T-helper 17 cell (primary cell): ENCODE measurements around the gene GPR39. TPM values are rescaled to one million over a fixed set of nuclear protein-coding genes. Genes with fewer than 3 reads are reported as not detected.

ENCODE experiments used
- ATAC-seq: fragments of 150-1000 bp; cut with Tn5 transposase; 2 replicates; pipeline ENCODE4 v1.10.0; 2021; ENCODE audit warnings: mild to moderate bottlenecking, moderate library complexity
- DNase-seq, 3 donors: peaks; one replicate each; pipeline versions ENCODE4 v3.0.0 to v3.0.0-alpha.2; 2020 to 2021
- H3K9me3 ChIP-seq: one replicate; pipeline ENCODE4 v1.7.0; 2013; ENCODE audit warnings: low read length, mild to moderate bottlenecking; ENCODE audit not compliant: control insufficient read depth, poor library complexity, severe bottlenecking
- H3K27ac Mint-ChIP-seq: one replicate; pipeline ENCODE4 v1.8.0; 2022; ENCODE audit warnings: mild to moderate bottlenecking, moderate library complexity, mixed read lengths
- H3K27me3 Mint-ChIP-seq: one replicate; pipeline ENCODE4 v1.8.0; 2022; ENCODE audit warnings: mixed read lengths
- H3K36me3 Mint-ChIP-seq: one replicate; pipeline ENCODE4 v1.8.0; 2022; ENCODE audit warnings: low read depth, mixed read lengths
- H3K4me1 Mint-ChIP-seq: one replicate; pipeline ENCODE4 v1.8.0; 2022; ENCODE audit warnings: mild to moderate bottlenecking, mixed read lengths
- H3K4me3 Mint-ChIP-seq: one replicate; pipeline ENCODE4 v1.8.0; 2022; ENCODE audit warnings: mild to moderate bottlenecking, moderate library complexity, mixed read lengths
- total RNA-seq, 4 donors: library from RNA in 2 of 4; stranded (reverse) in 2 of 4; gene quantifications; one replicate each; pipeline ENCODE4 v1.2.3 and lab custom pipeline; 2022 to 2026

Gene GPR39
- total RNA-seq, 2 donors from 2014 or later: 0.10 TPM; not detected in 1

GRCh38 chr2:132581591-132581990, 165.0 kb downstream of the GPR39 start:
- ATAC-seq (no peak), DNase-seq (no peak)
- Mint-ChIP-seq H3K27ac (no peak overlapping the region), H3K4me1 (peaks cover 4% of the 10 kb centered on the region), H3K36me3 (no peaks in the 10 kb centered on the region), H3K27me3 (peaks cover 6% of the 10 kb centered on the region), H3K4me3 (no peak overlapping the region)
- no peaks in the 10 kb centered on the region for H3K9me3 ChIP-seq

DNA sequence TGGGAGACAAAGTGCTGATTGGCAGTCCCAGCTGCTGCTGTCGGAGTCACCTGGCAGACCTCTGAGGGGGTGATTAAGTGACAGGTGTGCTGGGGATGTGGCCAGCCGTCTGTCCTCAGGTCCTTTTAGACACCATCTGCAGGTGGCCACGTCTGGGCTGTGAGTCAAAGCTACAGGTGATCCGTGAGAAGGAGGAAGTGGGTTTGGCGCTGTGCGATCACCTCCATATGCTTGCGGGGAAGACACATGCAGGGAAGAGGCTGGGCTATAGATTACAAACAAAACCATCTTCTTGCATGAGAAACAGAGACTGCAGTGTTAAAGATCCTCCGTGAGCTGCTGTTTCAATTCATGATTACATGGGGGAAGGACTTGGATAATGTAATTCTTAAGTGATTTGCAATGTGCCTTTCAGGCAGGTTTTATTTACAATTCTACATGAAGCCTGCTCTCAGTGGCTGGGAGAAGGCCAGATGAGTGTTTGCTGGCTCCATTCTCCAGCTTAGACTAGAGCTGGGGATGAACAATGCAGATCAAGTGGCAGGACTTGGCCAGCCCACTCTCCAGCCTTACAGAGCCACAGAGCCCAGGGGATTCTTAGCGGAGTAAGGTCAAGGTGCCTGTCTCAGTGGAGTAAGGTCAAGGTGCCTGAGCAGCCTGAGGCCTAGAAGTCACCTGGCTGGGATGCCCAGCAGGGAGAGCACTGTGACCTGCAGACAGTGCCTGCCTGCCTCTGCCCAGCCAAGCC, 165.6 kb downstream of the GPR39 start:
- Mint-ChIP-seq H3K4me1 (peaks cover 4% of the 10 kb centered on the region), H3K27ac (no peak overlapping the region), H3K4me3 (no peak overlapping the region), H3K36me3 (no peaks in the 10 kb centered on the region), H3K27me3 (peaks cover 6% of the 10 kb centered on the region)
- ATAC-seq (no peak), DNase-seq (no peak)
- H3K9me3 ChIP-seq: no peaks in the 10 kb centered on the region

- no peak overlapping the region for H3K27ac Mint-ChIP-seq
- DNase-seq: no peak
- H3K9me3 ChIP-seq: no peaks in the 10 kb centered on the region
- H3K4me3 Mint-ChIP-seq: no peak overlapping the region
- no peaks in the 10 kb centered on the region for H3K36me3 Mint-ChIP-seq
- ATAC-seq: no peak
- peaks cover 4% of the 10 kb centered on the region for H3K4me1 Mint-ChIP-seq
- peaks cover 6% of the 10 kb centered on the region for H3K27me3 Mint-ChIP-seq
These were observed 167.2 kb downstream of the GPR39 start for GRCh38 chr2:132583666-132584360.

DNA sequence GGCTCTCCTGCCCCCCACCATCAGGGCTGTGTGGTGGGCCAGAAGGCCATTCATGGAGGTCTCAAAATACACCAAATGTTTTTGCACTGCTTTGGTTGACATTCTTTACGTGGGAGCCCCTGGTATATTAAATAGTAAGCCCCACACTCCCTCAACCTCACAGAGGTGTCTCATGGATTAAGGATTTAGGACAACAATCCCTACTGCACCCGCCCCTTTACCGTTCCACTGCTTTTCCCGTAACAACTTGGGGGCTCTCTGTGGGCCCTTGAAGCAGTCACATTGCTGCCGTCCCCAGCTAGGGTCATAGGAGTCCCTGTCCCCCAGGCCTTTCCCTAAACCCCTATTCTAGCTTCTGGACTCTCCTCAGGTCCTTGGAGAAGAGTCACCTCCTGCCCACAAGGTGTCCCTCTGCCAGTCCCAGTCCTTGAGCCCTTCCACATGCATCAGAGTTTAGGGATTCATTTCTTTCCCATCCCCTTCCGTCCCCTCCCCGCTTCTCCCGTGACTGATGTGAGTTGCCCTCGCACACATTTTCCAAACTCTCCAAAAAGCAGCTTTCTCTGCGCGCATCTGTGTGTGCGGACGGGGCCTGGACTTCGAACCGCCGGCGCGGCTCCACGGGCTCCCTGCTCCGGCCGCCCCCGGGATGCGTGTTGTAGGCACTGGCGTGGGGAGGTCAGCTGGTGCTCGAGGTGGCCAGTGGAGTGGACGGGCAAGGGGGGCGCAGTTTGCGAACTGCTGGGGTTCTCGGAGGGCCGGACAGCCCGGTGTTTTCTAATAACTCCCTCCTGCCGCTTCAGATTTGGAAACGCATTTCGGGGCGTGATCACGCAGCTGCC, 168.6 kb downstream of the GPR39 start:
- no peak overlapping the region for H3K27ac Mint-ChIP-seq
- no peak overlapping the region for H3K4me3 Mint-ChIP-seq
- peaks cover 6% of the 10 kb centered on the region for H3K27me3 Mint-ChIP-seq
- H3K9me3 ChIP-seq: no peaks in the 10 kb centered on the region
- no peak for ATAC-seq
- H3K4me1 Mint-ChIP-seq: peaks cover 4% of the 10 kb centered on the region
- no peaks in the 10 kb centered on the region for H3K36me3 Mint-ChIP-seq
- DNase-seq: no peak

GRCh38 chr2:132586101-132586511, 169.5 kb downstream of the GPR39 start:
- peaks cover 6% of the 10 kb centered on the region for H3K27me3 Mint-ChIP-seq
- ATAC-seq (no peak), DNase-seq (no peak)
- H3K4me3 Mint-ChIP-seq: no peak overlapping the region
- H3K4me1 Mint-ChIP-seq: peaks cover 4% of the 10 kb centered on the region
- no peaks in the 10 kb centered on the region for H3K9me3 ChIP-seq
- H3K27ac Mint-ChIP-seq: no peak overlapping the region
- no peaks in the 10 kb centered on the region for H3K36me3 Mint-ChIP-seq

DNA sequence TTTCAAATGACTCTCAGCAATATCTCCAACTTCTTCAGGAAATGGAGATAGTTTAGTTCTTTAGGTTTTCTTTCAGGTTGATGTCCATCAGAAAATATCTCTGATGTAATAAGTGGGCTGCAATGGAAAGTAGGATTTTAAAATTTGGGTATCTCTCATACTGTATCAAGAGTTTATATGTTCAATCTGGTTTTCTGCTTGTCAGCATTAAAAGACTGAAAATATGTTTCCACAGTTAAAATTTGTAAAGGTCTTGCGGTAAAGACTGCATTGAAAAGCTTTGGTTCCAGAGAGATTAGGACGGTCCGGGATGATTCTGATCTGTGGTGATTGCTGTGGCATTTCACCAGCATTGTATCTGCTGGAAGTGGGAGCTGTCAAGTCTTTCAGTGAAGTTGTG, 170.2 kb downstream of the GPR39 start:
- Mint-ChIP-seq H3K4me1 (peaks cover 4% of the 10 kb centered on the region), H3K27me3 (peaks cover 6% of the 10 kb centered on the region), H3K36me3 (no peaks in the 10 kb centered on the region), H3K4me3 (no peak overlapping the region), H3K27ac (no peak overlapping the region)
- no peaks in the 10 kb centered on the region for H3K9me3 ChIP-seq
- DNase-seq: no peak
- no peak for ATAC-seq

DNA sequence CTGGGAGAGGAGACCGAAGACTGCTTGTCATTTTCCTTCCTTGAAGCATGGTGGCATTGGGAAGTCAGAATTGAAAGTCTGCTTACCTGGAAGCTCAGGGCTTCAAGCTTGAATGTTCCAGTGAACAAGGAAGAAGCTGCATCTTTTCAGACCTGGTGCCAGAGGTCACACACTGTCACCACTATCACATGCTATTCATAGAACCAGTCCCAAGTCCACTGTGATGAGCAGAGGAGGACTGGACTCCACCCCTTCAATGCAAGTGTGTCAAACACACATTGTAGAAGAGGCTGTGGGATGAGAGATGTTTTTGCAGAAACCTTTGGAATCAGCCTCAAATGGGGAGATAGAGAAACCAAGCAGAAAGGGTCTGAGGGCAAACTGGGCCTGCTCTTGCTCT, 172.0 kb downstream of the GPR39 start:
- peaks cover 6% of the 10 kb centered on the region for H3K27me3 Mint-ChIP-seq
- H3K9me3 ChIP-seq: no peaks in the 10 kb centered on the region
- DNase-seq: no peak
- no peaks in the 10 kb centered on the region for H3K36me3 Mint-ChIP-seq
- ATAC-seq: no peak
- H3K4me3 Mint-ChIP-seq: no peak overlapping the region
- peaks cover 4% of the 10 kb centered on the region for H3K4me1 Mint-ChIP-seq
- no peak overlapping the region for H3K27ac Mint-ChIP-seq

GRCh38 chr2:132589111-132589830, 172.7 kb downstream of the GPR39 start:
- Mint-ChIP-seq H3K4me1 (peaks cover 3% of the 10 kb centered on the region), H3K27me3 (peaks cover 3% of the 10 kb centered on the region), H3K4me3 (no peak overlapping the region), H3K36me3 (no peaks in the 10 kb centered on the region), H3K27ac (no peak overlapping the region)
- no peak for ATAC-seq
- H3K9me3 ChIP-seq: no peaks in the 10 kb centered on the region
- DNase-seq: no peak

- ATAC-seq (no peak), DNase-seq (no peak)
- Mint-ChIP-seq H3K27ac (no peak overlapping the region), H3K36me3 (no peaks in the 10 kb centered on the region), H3K27me3 (no peaks in the 10 kb centered on the region), H3K4me1 (no peaks in the 10 kb centered on the region), H3K4me3 (no peak overlapping the region)
- no peaks in the 10 kb centered on the region for H3K9me3 ChIP-seq
These were observed 173.4 kb downstream of the GPR39 start for GRCh38 chr2:132589966-132590365.

DNA sequence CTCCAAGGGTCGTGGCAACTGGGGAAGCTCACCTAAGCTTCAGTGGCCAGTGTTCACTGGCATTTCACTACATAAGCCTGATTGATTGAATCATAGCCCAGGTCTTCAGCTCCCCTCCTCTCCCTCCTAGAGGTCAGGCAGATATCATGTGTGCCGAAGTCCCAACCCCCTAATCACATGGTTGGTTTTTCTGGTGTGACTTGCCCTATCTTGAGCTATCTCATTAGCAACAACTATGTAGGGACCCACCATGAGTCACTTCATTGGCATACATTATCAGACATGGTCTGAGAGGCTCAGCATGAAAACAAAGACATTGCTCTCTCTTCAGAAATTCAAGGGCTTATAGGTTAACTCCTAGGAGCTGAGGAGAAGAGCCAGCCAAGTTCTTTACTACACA, 176.6 kb downstream of the GPR39 start:
- Mint-ChIP-seq H3K27me3 (no peaks in the 10 kb centered on the region), H3K4me1 (no peaks in the 10 kb centered on the region), H3K4me3 (no peak overlapping the region), H3K36me3 (no peaks in the 10 kb centered on the region), H3K27ac (no peak overlapping the region)
- no peaks in the 10 kb centered on the region for H3K9me3 ChIP-seq
- no peak for ATAC-seq
- DNase-seq: no peak

DNA sequence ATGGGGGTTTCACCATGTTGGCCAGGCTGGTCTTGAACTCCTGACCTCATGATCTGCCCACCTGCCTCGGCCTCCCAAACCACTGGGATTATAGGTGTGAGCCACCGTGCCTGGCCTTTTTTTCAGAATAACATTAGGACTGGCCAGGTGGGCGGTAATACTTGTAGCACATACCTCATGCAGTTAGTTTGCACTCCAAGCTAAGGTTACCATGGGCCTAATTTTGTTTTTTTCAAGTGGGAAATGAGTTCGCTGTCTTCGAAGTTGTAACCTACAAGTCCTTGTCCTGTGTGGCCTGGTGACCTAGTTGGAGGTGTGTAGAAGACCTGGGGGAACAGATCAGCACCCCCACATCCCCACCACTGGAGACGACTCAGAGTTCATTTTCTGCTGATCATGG, 178.6 kb downstream of the GPR39 start:
- ATAC-seq (no peak), DNase-seq (no peak)
- H3K36me3 Mint-ChIP-seq: no peaks in the 10 kb centered on the region
- H3K27ac Mint-ChIP-seq: no peak overlapping the region
- no peak overlapping the region for H3K4me3 Mint-ChIP-seq
- no peaks in the 10 kb centered on the region for H3K4me1 Mint-ChIP-seq
- no peaks in the 10 kb centered on the region for H3K27me3 Mint-ChIP-seq
- no peaks in the 10 kb centered on the region for H3K9me3 ChIP-seq

- ATAC-seq (no peak), DNase-seq (no peak)
- Mint-ChIP-seq H3K27ac (no peak overlapping the region), H3K4me3 (no peak overlapping the region), H3K27me3 (no peaks in the 10 kb centered on the region), H3K4me1 (no peaks in the 10 kb centered on the region), H3K36me3 (no peaks in the 10 kb centered on the region)
- no peaks in the 10 kb centered on the region for H3K9me3 ChIP-seq
These were observed 179.1 kb downstream of the GPR39 start for GRCh38 chr2:132595693-132596092.

DNA sequence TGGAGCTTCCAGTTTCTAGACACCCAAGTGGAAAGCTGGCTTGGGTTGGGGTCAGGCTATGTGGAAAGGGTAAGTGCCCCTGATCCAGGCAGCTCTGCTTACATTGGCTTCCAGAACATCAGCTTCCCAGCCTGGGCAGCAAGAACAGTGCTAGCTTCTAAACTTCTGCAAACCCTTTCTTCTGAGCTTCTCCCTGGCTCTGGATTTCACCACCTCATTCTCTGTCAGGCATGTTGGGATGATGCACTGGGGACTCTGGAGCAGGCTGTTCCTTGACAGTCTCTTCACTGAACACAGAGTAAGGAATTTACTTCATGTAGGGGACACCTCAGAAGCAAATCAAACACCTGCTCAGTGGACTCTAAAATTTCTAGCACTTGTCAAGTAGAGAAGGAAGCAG, 180.6 kb downstream of the GPR39 start:
- H3K9me3 ChIP-seq: no peaks in the 10 kb centered on the region
- Mint-ChIP-seq H3K36me3 (no peaks in the 10 kb centered on the region), H3K4me1 (no peaks in the 10 kb centered on the region), H3K4me3 (no peak overlapping the region), H3K27me3 (no peaks in the 10 kb centered on the region), H3K27ac (no peak overlapping the region)
- DNase-seq (no peak), ATAC-seq (no peak)
